ENCODE results near the gene RAB9A. TPM values are rescaled to one million over a fixed set of nuclear protein-coding genes. Genes with fewer than 3 reads are reported as not detected.

RAB9A gene
- total and polyA plus RNA-seq, 2 experiments from 2014 or later, result 33.7 to 36.3 TPM

DNA sequence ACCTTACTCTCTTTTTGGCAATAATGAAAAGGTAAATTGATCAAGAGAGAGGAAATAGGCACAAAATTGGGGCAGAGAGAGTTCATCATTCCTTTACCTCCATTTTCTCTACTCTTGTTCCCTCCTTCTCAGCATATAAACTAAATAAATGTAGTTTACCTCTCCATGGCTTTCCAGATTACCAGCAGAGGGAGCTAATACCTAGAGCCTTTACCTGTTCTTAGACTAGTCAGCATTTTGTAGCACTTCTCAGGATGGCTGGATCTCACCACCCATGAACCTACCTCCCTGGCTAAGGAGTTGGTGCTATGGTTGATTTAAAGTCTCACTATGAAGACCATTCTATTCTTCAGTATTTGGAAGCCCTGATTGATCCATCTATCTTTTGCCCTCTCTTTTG, 61.3 kb downstream of the RAB9A start:
- peaks cover 43% of the 10 kb centered on the region for H3K36me3 ChIP-seq
- TF ChIP-seq, protein P1, sequence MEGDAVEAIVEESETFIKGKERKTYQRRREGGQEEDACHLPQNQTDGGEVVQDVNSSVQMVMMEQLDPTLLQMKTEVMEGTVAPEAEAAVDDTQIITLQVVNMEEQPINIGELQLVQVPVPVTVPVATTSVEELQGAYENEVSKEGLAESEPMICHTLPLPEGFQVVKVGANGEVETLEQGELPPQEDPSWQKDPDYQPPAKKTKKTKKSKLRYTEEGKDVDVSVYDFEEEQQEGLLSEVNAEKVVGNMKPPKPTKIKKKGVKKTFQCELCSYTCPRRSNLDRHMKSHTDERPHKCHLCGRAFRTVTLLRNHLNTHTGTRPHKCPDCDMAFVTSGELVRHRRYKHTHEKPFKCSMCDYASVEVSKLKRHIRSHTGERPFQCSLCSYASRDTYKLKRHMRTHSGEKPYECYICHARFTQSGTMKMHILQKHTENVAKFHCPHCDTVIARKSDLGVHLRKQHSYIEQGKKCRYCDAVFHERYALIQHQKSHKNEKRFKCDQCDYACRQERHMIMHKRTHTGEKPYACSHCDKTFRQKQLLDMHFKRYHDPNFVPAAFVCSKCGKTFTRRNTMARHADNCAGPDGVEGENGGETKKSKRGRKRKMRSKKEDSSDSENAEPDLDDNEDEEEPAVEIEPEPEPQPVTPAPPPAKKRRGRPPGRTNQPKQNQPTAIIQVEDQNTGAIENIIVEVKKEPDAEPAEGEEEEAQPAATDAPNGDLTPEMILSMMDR (IDR thresholded peaks at IDR 0.05; ENCODE audit: low read depth, low read length), result peak; percentile 50

DNA sequence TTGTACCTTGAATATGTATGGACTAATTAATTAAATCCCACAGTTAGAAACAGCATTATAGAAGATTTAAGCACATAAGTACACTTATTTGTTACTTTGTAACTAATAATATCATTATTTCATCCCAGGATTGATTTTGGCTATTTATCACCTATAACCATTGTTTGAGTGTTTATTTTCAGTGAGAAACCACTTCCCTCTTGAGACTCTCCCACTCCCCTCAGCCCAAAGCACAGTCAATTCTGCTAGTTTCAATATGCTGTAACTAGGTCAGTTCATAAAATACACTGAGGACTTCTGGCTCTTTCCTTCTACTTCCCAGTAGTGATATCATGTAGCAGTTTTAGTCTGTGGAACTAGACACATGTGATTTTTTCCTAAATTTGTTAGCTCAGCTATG, 61.9 kb downstream of the RAB9A start:
- no peak for DNase-seq (ENCODE audit: low read depth in 1 of 2, low spot score in 1 of 2)
- Histone ChIP-seq H3K36me3 (peaks cover 47% of the 10 kb centered on the region), H3K4me3 (no peak overlapping the region), H3K27ac (no peak overlapping the region), H3K9me3 (ENCODE audit: low read depth) (no peaks in the 10 kb centered on the region), H3K4me1 (ENCODE audit: low read depth) (no peaks in the 10 kb centered on the region), H3K27me3 (no peaks in the 10 kb centered on the region)
- TF ChIP-seq, protein P1 (IDR thresholded peaks at IDR 0.05; ENCODE audit: low read depth, low read length), result no peak

More for the DNA sequence above, 61.3 kb downstream of the RAB9A start:
- H3K27me3 ChIP-seq, result no peaks in the 10 kb centered on the region
- no peak overlapping the region for H3K4me3 ChIP-seq
- peak; percentile 40 to 51 for DNase-seq (ENCODE audit: low read depth in 1 of 2, low spot score in 1 of 2)
- no peaks in the 10 kb centered on the region for H3K9me3 ChIP-seq (ENCODE audit: low read depth)
- no peaks in the 10 kb centered on the region for H3K4me1 ChIP-seq (ENCODE audit: low read depth)
- no peak overlapping the region for H3K27ac ChIP-seq

DNA sequence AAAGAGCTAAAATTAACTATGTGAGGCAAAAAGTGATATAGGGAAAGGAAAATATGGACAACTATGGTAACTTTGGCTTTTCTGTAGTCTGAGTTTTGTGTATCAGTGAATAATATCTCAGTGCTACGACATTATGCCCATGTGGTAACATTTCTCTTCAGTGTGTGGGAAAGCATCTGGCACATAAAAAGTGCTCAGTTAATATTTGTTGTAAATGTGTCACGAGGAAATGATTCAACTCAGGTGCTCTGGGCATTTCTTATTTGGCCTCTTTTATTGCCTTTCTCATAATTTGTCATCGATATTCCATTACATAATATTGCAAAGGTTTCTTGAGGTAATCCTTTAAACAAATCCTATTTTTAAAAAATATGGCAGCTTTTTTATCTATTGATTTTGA, 63.2 kb downstream of the RAB9A start:
- Histone ChIP-seq H3K4me3 (no peak overlapping the region), H3K9me3 (ENCODE audit: low read depth) (no peaks in the 10 kb centered on the region), H3K27me3 (no peaks in the 10 kb centered on the region), H3K4me1 (ENCODE audit: low read depth) (no peaks in the 10 kb centered on the region), H3K27ac (no peak overlapping the region), H3K36me3 (peaks cover 54% of the 10 kb centered on the region)
- DNase-seq (ENCODE audit: low read depth in 1 of 2, low spot score in 1 of 2), result no peak
- TF ChIP-seq, protein P1 (IDR thresholded peaks at IDR 0.05; ENCODE audit: low read depth, low read length), result no peak

DNA sequence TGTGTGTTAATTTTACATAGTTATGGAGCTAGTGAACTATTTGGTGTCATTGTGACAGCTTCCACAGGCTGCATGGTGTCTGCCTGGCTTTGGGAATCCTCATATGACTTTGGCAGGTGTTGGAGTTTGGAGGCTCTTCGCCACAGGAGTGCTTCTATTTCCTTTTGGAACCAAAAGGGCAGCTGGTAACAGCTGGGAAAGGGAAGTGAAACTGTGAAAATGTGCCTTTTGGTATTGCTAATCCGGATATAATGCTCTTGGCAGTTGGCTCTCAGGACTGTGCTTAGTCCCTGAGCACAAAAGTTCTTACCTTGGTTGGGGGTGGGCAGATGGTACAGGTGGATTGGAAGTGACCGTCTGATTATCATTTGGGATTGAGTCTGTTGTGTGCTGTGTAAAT, 63.7 kb downstream of the RAB9A start:
- H3K36me3 ChIP-seq, result peaks cover 58% of the 10 kb centered on the region
- H3K27me3 ChIP-seq, result no peaks in the 10 kb centered on the region
- H3K9me3 ChIP-seq (ENCODE audit: low read depth), result no peaks in the 10 kb centered on the region
- no peak for DNase-seq (ENCODE audit: low read depth in 1 of 2, low spot score in 1 of 2)
- H3K27ac ChIP-seq, result no peak overlapping the region
- H3K4me1 ChIP-seq (ENCODE audit: low read depth), result no peaks in the 10 kb centered on the region
- no peak overlapping the region for H3K4me3 ChIP-seq
- TF ChIP-seq, protein P1 (IDR thresholded peaks at IDR 0.05; ENCODE audit: low read depth, low read length), result no peak

DNA sequence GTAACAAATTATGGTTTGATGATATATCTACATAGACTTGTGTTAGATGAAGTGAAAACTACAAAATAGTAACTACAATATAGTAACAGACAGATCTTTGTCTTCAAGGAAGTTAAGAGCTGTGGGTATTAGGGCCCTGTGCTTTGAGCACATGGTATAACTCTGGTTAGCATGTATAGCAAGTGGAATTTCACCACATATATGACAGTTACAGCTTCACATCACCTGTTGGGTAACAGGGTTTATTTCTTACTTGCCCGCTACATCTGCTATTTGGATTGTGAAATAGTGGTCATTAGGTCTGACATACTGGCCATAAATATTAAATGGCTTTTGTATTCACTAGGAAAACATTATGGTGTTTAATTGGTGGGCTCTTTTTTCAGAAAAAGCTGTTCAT, 65.8 kb downstream of the RAB9A start:
- Histone ChIP-seq H3K4me1 (ENCODE audit: low read depth) (no peaks in the 10 kb centered on the region), H3K27ac (no peak overlapping the region), H3K9me3 (ENCODE audit: low read depth) (no peaks in the 10 kb centered on the region), H3K4me3 (no peak overlapping the region), H3K36me3 (peaks cover 77% of the 10 kb centered on the region), H3K27me3 (no peaks in the 10 kb centered on the region)
- TF ChIP-seq, protein P1 (IDR thresholded peaks at IDR 0.05; ENCODE audit: low read depth, low read length), result no peak
- no peak for DNase-seq (ENCODE audit: low read depth in 1 of 2, low spot score in 1 of 2)

DNA sequence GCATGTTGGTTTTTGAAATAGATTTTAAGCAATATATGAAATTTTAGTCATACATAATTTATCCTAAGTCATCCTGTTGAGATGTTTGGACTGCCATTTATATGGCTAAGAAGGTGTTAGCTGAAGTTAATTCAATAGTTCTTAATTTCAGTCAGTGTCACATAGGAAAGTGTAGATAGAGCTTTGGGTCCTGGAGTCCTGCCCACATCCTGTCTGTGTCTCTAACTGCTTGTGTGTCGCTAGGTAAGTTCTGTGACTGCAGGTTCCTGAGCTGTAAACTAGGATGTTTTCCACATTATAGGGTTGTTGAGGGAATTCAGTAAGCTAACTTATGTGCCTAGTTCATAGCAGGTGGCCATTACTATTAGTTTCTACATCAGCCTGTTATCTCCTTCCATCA, 66.3 kb downstream of the RAB9A start:
- no peak overlapping the region for H3K27ac ChIP-seq
- no peak overlapping the region for H3K4me3 ChIP-seq
- H3K36me3 ChIP-seq, result peaks cover 77% of the 10 kb centered on the region
- no peaks in the 10 kb centered on the region for H3K9me3 ChIP-seq (ENCODE audit: low read depth)
- TF ChIP-seq, protein P1 (IDR thresholded peaks at IDR 0.05; ENCODE audit: low read depth, low read length), result no peak
- no peaks in the 10 kb centered on the region for H3K27me3 ChIP-seq
- peaks cover 1% of the 10 kb centered on the region for H3K4me1 ChIP-seq (ENCODE audit: low read depth)
- no peak for DNase-seq (ENCODE audit: low read depth in 1 of 2, low spot score in 1 of 2)

All from cardiac muscle cell (in vitro differentiated cells and primary cell).